ENCODE measurements around the gene TRIM63.
"Not testable (repeated sequence)": the region's sequence is repeated elsewhere in the genome, so short reads cannot be mapped to it uniquely, and the experiment has no call there.

Gene TRIM63

GRCh38 chr1:26067432-26067911 is at the start of gene TRIM63:
TSS of gene TRIM63 (minus strand) at chr1:26067630. CDS start at chr1:26067494, 136 bp downstream.
- peak; percentile 56 for DNase-seq

DNA sequence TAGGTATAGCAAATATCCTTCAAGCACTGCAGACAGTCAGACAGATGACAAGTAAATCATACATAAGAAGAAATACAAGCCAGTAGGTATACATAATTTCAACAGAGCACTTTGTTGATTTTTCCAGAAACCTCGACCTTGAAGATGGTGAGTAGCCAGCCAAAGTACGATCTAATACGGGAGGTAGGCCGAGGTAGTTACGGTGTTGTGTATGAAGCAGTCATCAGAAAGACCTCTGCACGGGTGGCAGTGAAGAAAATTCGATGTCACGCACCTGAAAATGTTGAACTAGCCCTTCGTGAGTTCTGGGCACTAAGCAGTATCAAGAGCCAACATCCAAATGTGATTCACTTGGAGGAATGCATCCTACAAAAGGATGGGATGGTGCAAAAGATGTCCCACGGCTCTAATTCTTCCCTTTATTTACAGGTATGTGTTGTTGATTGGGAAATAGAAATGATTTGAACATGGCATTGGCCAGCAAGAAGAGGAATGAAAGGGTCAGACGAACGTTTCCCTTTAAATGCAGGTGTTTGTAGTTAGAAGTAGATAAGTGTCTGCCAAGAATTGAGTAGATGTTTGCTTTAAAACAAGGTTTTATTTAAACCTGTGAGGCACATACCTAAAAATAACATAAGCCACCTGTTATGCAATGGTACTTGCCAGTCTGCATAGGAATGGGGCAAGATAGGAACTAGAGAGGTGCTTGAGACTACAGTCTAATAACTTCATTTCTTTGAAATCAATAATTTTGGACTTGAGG is 46.9 kb upstream of the TRIM63 start:
- no peak for DNase-seq

DNA sequence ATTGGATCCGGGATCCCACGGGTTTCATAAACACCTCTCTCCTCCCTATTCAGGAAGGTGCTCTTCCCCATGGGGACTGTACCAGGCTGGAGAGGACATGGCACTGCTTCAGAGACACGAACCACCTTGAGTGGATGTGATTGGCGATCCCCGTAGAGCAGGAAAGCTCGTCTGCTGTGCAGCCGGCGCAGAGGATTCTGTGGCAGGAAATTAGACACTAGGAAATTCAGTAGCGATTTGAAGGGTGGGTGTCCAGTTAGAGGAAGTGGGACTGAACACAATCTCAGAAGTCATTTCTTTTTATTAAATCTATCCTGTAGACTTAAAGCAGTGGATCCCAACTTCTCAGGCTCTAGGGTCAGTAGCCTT is 45.0 kb upstream of the TRIM63 start:
- no peak for DNase-seq

- DNase-seq, result peak; percentile 96
Observed at GRCh38 chr1:26111530-26112406, 44.3 kb upstream of the TRIM63 start, which contains the start of gene PDIK1L. TSS of gene PDIK1L (plus strand) at chr1:26111824. CDS start at chr1:26114309, 2,485 bp downstream.

- peak; percentile 76 for DNase-seq
Observed at GRCh38 chr1:26110731-26111529, 43.5 kb upstream of the TRIM63 start.

- no peak for DNase-seq
Observed at GRCh38 chr1:26109229-26110164, 42.1 kb upstream of the TRIM63 start.

- DNase-seq, result not testable (repeated sequence)
Observed at GRCh38 chr1:26105226-26105548, 37.8 kb upstream of the TRIM63 start.

DNA sequence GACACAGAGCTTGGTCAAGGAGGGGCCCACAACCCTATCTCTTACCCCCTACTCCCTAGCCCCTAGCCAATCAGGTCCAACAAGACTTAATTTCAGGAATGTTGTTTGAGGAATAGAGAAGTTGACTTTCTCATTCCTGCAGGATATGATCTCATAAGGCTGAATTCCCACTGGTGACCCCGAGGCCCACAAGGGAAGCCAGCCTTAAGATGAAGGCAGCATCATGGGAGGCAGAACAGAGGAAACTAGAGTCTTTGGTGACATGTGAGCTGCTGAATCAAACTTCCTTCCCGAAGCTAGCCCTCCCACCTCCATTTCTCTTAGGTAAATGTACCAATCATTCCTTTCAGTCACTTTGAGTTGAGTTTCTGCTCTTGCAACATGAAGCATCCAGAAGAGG is 35.1 kb upstream of the TRIM63 start:
- no peak for DNase-seq

DNA sequence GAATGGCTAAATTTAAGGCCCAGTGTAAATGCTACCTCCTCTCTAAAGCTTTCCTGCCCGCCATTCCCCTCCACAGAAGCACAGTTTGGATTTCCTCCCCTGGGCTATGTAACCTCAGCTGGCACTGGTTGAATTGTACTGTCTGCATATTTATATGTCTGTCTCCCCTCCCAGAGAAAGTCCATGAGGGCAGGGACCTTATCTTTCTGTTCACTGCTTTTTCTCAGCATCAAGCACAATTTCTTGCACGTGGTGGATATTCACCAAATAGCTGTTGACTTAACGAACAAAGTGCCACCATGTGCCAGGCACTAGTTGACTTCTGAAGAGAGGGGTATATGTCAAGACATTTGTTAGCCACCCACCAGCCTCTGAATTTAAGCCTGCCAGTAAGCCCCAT is 34.7 kb upstream of the TRIM63 start:
- no peak for DNase-seq

DNA sequence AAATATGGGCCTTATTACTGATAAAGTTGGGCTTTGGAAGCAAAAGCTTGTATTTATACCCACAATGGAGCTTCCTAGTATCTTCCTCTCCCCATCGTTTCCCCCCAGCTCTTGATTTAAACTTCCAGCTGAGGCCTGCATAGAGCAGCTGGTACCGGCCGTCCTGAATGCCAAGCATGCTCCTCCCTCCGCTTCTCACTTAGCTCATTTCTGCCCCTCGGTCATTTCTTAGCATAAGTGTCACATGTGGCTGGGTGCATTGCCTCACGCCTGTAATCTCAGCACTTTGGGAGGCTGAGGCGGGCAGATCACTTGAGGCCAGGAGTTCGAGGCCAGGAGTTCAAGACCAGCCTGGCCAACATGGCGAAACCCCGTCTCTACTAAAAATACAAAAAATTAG is 32.8 kb upstream of the TRIM63 start:
- DNase-seq, result not testable (repeated sequence)

- no peak for DNase-seq
Observed at GRCh38 chr1:26099780-26100179, 32.4 kb upstream of the TRIM63 start.

DNA sequence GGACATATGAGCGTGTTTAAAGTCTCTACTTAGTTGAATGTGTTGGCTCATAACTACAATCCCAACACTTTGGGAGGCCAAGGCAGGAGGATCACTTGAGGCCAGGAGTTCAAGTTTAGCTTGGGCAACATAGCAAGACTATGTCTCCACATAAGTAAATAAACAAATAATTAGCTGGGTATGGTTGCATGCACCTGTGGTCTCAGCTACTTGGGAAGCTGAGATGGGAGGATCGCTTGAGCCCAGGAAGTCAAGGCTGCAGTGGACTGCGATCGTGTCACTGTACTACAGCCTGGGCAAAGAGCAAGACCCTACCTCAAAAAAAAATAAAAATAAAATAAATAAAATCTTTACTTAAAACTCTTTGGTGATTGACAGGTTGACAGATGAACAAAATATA is 31.2 kb upstream of the TRIM63 start:
- DNase-seq, result no peak

GRCh38 chr1:26097696-26098095 is 30.3 kb upstream of the TRIM63 start:
- no peak for DNase-seq

DNA sequence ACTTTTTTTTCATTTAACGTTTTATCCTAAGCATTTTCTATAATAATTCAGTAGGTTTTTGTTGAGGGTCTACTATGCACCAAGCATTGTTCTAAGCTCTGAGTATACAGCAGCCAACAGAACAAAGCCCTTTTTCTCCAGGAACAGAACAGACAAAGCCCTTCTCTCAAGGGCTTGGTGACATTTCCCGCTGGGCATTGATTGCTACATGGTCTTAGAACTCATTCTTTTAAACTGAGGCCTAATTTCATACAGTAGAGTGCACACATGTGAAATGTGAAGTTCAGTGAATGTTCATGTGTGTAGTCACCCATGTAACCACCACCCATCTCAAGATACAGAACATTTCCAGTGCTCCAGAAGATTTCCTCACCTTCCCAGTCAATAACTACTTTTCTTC is 29.0 kb upstream of the TRIM63 start:
- no peak for DNase-seq

- DNase-seq, result peak; percentile 55
Observed at GRCh38 chr1:26094677-26095383, 27.4 kb upstream of the TRIM63 start.

DNA sequence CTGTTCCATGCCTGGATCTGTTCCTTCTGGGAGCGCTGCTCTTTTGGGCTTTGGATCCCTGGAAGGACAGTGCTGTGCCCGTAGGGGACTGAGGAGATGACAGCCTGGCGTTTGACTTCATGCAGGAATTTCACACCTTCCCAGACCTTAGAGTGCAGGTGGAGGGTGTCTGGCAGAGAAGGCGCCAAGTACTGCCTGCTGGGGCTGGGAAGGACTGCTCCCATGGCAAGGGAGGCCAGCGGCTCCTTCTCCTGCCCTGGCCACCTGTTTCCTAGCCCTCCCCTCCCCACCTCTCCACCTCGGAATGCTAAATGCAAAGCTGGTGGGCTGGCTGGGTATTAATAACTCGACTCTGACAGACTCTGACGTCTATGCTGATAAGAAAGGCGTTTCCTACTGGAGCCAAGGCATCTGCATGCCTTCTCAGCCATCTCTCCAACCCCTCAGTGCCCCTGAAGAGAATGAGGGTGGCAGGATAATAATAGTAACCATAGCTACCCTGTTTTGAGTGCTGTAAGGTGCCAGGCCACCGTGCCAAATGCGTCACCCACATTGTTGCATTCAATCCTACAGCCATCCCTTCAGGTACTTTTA is 26.7 kb upstream of the TRIM63 start:
- peak; percentile 45 for DNase-seq

- not testable (repeated sequence) for DNase-seq
Observed at GRCh38 chr1:26093569-26093968, 26.1 kb upstream of the TRIM63 start.

GRCh38 chr1:26092422-26092821 is 25.0 kb upstream of the TRIM63 start:
- no peak for DNase-seq

DNA sequence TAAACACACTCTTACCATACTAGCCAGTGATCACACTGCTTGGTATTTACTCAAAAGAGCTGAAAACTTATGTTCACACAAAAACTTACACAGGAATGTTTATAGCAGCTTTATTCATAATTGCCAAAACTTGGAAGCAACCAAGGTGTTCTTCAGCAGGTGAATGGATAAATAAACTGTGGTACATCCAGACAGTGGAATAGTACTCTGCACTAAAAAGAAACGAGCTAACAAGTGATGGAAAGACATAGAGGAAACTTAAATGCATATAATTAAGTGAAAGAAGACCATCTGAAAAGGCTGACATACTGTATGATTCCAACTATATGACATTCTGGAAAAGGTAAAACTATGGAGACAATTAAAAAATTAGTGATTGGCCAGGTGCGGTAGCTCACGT is 23.5 kb upstream of the TRIM63 start:
- DNase-seq, result no peak

DNA sequence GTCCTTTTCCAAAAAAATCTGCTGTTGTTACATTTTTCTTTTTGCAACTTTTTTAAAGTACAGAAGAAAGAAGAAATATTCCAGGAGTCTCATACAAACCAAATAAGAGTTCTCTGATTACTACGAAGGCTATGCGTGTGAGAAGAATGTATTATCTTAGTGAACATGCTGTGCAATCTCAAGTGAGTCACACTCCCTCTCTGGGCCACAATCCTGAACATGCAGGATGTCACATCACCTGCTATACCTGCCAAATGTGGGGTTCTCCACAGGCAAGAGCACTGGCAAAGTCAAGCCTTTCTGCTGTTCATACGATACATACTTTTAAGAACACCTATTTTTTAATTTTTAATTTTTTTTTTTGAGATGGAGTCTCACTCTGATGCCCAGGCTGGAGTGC is 21.7 kb upstream of the TRIM63 start:
- DNase-seq, result no peak

DNA sequence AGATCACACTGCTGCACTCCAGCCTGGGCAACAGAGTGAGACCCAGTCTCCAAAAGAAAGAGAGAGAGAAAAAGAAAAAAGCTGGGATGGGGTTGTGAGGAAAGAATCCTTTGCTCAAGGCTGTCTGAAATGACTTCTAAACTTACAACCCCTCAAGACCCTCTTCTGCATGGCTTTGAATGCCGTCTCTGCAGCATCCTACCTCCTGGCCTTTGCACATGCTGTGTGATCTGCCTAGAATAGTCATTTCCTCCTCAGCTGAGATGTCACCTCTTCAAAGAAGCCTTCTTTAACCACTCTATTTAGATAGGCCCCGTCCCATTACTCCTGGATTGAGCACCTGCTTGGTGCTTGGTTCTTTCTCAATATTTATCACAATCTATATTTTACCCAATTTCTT is 17.4 kb upstream of the TRIM63 start:
- DNase-seq, result no peak

Measured in femur (tissue), 1 donor.